HCT116 (cell line): Measurements from ENCODE around the gene RRAGC. TPM values are rescaled to one million over a fixed set of nuclear protein-coding genes. Genes with fewer than 3 reads are reported as not detected.

Source experiments
- ATAC-seq: fragments of 200-7000 bp; cut with Tn5 transposase; 2 replicates; pipeline ENCODE4 v1.9.1; 2020; ENCODE audit warnings: mild to moderate bottlenecking, moderate library complexity
- BruUV-seq: library from RNA; stranded (reverse); fragments of 400-500 nt; replicated peaks from 2 replicates; lab custom pipeline; 2021; lab: Mats Ljungman, UMichigan
- CTCF ChIA-PET: fragments of 300-600 bp; sonication (Branson Sonifier 250); formaldehyde crosslinking; loops from one replicate; lab custom pipeline; 2021; ENCODE audit warnings: antibody characterized with exemption; lab: Charles Lee
- POLR2A ChIA-PET: fragments of 300-600, 350-600 bp; sonication (Branson Sonifier 250); formaldehyde crosslinking; loops from one replicate; lab custom pipeline; 2021; ENCODE audit warnings: antibody characterized with exemption; lab: Charles Lee
- RAD21 ChIA-PET, 2 experiments: fragments of 300-600 bp; sonication (Branson Sonifier 250); formaldehyde crosslinking; loops; one replicate each; lab custom pipeline; 2023; ENCODE audit warnings: low total read pairs in 2 of 2; ENCODE audit not compliant: uncharacterized antibody in 2 of 2, unreplicated experiment in 2 of 2, low non-redundant PET in 1 of 2; lab: Charles Lee
- DNase-seq: peaks from one replicate; pipeline ENCODE4 v3.0.0-alpha.2; 2010; ENCODE audit warnings: low read depth, low spot score
- H2AFZ ChIP-seq: fragments of 200-600 bp; shearing (Covaris generic), sonication (generic); 2 replicates; pipeline ENCODE4 v1.6.1; 2017; ENCODE audit warnings: low read depth, mixed run types, mixed read lengths, antibody characterized with exemption, low read length; ENCODE audit not compliant: poor library complexity, severe bottlenecking
- H3K27ac ChIP-seq: 2 replicates; pipeline ENCODE4 v1.5.1; 2012; ENCODE audit warnings: low read depth, low read length
- H3K27me3 ChIP-seq: fragments of 200-600 bp; sonication (generic); 2 replicates; pipeline ENCODE4 v1.6.1; 2016; ENCODE audit warnings: mixed run types, low read length, mixed read lengths; ENCODE audit not compliant: insufficient read depth
- H3K36me3 ChIP-seq, 2 experiments: fragments of 200-500 bp in 1 of 2; fragments of 200-600 bp in 1 of 2; sonication (Bioruptor generic) in 1 of 2; sonication (generic) in 1 of 2; 2 replicates each; pipeline versions ENCODE4 v1.5.1 to v1.6.1; 2014 to 2016; ENCODE audit warnings: low read length in 2 of 2, inconsistent platforms in 1 of 2, mixed read lengths in 1 of 2, mixed run types in 1 of 2; ENCODE audit not compliant: insufficient read depth in 2 of 2, control insufficient read depth in 1 of 2
- H3K4me1 ChIP-seq, 2 experiments: fragments of 200-600 bp in 1 of 2; sonication (generic) in 1 of 2; 2 replicates each; pipeline versions ENCODE4 v1.5.1 to v1.6.1; 2012 to 2017; ENCODE audit warnings: low read length in 2 of 2, inconsistent platforms in 1 of 2, mild to moderate bottlenecking in 1 of 2, mixed read lengths in 1 of 2, mixed run types in 1 of 2, moderate library complexity in 1 of 2; ENCODE audit not compliant: insufficient read depth in 2 of 2, control insufficient read depth in 1 of 2
- H3K4me2 ChIP-seq: fragments of 200-600 bp; sonication (generic); 2 replicates; pipeline ENCODE4 v1.6.1; 2017; ENCODE audit warnings: mixed run types, low read length, mixed read lengths
- H3K4me3 ChIP-seq, 2 experiments: fragments of 200-600 bp in 1 of 2; sonication (generic) in 1 of 2; replicated peaks in 1 of 2; 2 replicates each; pipeline ENCODE4 v1.5.1; 2011 to 2016; ENCODE audit warnings: low read length in 2 of 2, control low read depth in 1 of 2, low read depth in 1 of 2, mild to moderate bottlenecking in 1 of 2, mixed read lengths in 1 of 2, mixed run types in 1 of 2
- H3K79me2 ChIP-seq: fragments of 200-600 bp; sonication (generic); 2 replicates; pipeline ENCODE4 v1.6.1; 2017; ENCODE audit warnings: mild to moderate bottlenecking, mixed run types, low read length, moderate library complexity, mixed read lengths; ENCODE audit not compliant: insufficient read depth
- H3K9ac ChIP-seq: fragments of 200-600 bp; sonication (generic); 2 replicates; pipeline ENCODE4 v1.6.1; 2016; ENCODE audit warnings: low read length, mixed read lengths
- H3K9me2 ChIP-seq: fragments of 200-600 bp; sonication (generic), shearing (Covaris generic); 2 replicates; pipeline ENCODE4 v1.6.1; 2017; ENCODE audit warnings: mixed run types, mild to moderate bottlenecking, moderate library complexity; ENCODE audit not compliant: insufficient read depth
- H3K9me3 ChIP-seq, 2 experiments: fragments of 200-500 bp in 1 of 2; fragments of 200-600 bp in 1 of 2; sonication (Bioruptor generic) in 1 of 2; sonication (generic) in 1 of 2; 2 replicates each; pipeline ENCODE4 v1.6.1; 2014 to 2017; ENCODE audit warnings: low read length in 2 of 2, mixed read lengths in 2 of 2, inconsistent platforms in 1 of 2, low read depth in 1 of 2, mild to moderate bottlenecking in 1 of 2, mixed run types in 1 of 2, moderate library complexity in 1 of 2; ENCODE audit not compliant: control insufficient read depth in 1 of 2, insufficient read depth in 1 of 2
- H4K20me1 ChIP-seq: fragments of 200-600 bp; sonication (generic), shearing (Covaris generic); 2 replicates; pipeline ENCODE4 v1.6.1; 2017; ENCODE audit warnings: mixed run types, mild to moderate bottlenecking, moderate library complexity; ENCODE audit not compliant: insufficient read depth
- CEBPB ChIP-seq: IDR thresholded peaks from 2 replicates; pipeline ENCODE4 v1.6.1; 2012; ENCODE audit warnings: low read depth
- ELF1 ChIP-seq: IDR thresholded peaks from 2 replicates; pipeline ENCODE4 v1.6.1; 2012; ENCODE audit warnings: low read depth, borderline replicate concordance
- POLR2AphosphoS5 ChIP-seq: IDR thresholded peaks from 2 replicates; pipeline ENCODE4 v1.6.1; 2011; ENCODE audit warnings: mild to moderate bottlenecking, low read depth, low read length, moderate library complexity
- RAD21 ChIP-seq: IDR thresholded peaks from 2 replicates; pipeline ENCODE4 v1.6.1; 2012; ENCODE audit warnings: low read depth, mild to moderate bottlenecking
- SIN3A ChIP-seq: IDR thresholded peaks from 2 replicates; pipeline ENCODE4 v1.6.1; 2012; ENCODE audit warnings: low read depth
- SP1 ChIP-seq: IDR thresholded peaks from 2 replicates; pipeline ENCODE4 v1.6.1; 2012; ENCODE audit warnings: low read depth
- YY1 ChIP-seq: IDR thresholded peaks from 2 replicates; pipeline ENCODE4 v1.6.1; 2011; ENCODE audit warnings: low read length, low read depth, moderate library complexity, mild to moderate bottlenecking; ENCODE audit not compliant: insufficient replicate concordance; ENCODE audit errors: extremely low read depth
- intact Hi-C: fragments of 100-400 bp; cut with micrococcal nuclease; formaldehyde crosslinking; loops from 2 replicates; pipeline ENCODE4 v1.10.0; 2022
- total RNA-seq: library from RNA; stranded (reverse); gene quantifications from one replicate; pipeline ENCODE4 v1.2.1, GENCODE V29; 2021; ENCODE audit not compliant: unreplicated experiment
- TF ChIP-seq, protein P1 (sequence below), 3 experiments: fragments of 200-600 bp in 1 of 3; sonication (generic) in 1 of 3; IDR thresholded peaks in 2 of 3; conservative IDR thresholded peaks in 1 of 3; 2 replicates each; pipeline ENCODE4 v1.5.1; 2012 to 2017; ENCODE audit warnings: low read depth in 2 of 3, low read length in 2 of 3, antibody characterized with exemption in 1 of 3, borderline replicate concordance in 1 of 3, control low read depth in 1 of 3, mild to moderate bottlenecking in 1 of 3, mixed read lengths in 1 of 3, mixed run types in 1 of 3, moderate library complexity in 1 of 3; ENCODE audit not compliant: insufficient read depth in 1 of 3

RRAGC gene
- total RNA-seq, 1 experiment from 2014 or later, result 11.7 TPM

DNA sequence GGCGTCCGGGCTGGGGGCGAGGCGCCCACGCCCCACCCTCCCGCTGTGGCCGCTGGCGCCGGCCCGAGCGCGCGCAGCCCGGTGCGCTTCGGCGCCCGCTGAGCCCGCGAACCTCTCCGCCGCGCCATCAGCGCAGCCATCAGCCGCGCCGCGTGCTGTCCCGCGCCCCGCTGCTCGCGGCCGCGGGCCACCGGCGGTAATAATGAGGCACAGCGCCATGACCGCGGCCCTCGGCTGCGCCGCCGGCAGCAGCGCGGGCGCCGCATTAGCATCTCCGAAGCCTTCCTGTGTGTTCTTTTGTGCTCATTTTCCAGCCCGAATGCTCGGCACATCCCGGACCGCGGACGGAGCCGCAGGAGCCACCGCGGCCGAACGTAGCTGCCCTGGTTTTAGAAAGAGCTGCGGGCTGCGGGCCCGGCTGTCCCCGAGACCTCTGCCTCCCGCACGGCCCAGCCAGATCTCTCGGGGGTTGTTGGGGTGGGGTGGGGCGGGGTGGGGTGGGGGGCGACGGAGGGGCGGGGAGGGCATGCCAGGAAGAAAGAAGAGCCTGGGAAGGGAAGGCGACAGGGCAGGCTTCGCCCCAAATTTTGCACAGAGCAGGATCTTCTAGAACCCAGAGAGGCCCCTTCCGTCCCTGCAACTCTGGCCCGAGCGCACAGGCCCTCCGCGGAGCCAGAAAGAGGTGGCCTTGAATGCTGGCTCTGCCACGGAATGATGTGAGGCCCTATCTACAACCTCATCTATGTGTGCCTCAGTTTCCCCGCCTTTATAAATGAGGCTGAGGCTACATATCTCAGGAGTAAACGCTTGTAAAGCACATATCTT lies 55.3 kb downstream of the RRAGC start:
- no peak overlapping the region for H3K4me3 ChIP-seq
- H3K9ac ChIP-seq, result no peak overlapping the region
- no peaks in the 10 kb centered on the region for H3K79me2 ChIP-seq
- intact Hi-C loops, result no loop called here
- no peak overlapping the region for H2AFZ ChIP-seq
- H3K4me1 ChIP-seq, result no peaks in the 10 kb centered on the region
- no peaks in the 10 kb centered on the region for H3K36me3 ChIP-seq
- peaks cover 5% of the 10 kb centered on the region; the same call in 1 of the 2 replicates for H3K27me3 ChIP-seq
- H3K4me2 ChIP-seq, result no peak overlapping the region
- CTCF ChIA-PET, result no interaction called here
- ATAC-seq (no peak), DNase-seq (no peak)
- RAD21 ChIA-PET, result no interaction called here
- POLR2A ChIA-PET, result no interaction called here
- no peaks in the 10 kb centered on the region for H4K20me1 ChIP-seq
- TF ChIP-seq ELF1, result no peak
- no peak for TF ChIP-seq POLR2AphosphoS5
- no peak for TF ChIP-seq SP1
- TF ChIP-seq CEBPB, result no peak
- TF ChIP-seq RAD21, result no peak
- no TSS peak for BruUV-seq
- H3K27ac ChIP-seq, result no peak overlapping the region
- no peaks in the 10 kb centered on the region for H3K9me2 ChIP-seq
- H3K9me3 ChIP-seq, result no peaks in the 10 kb centered on the region

GRCh38 chr1:38803647-38804046 lies 55.9 kb downstream of the RRAGC start:
- no peaks in the 10 kb centered on the region for H3K36me3 ChIP-seq
- no peak overlapping the region for H2AFZ ChIP-seq
- H3K4me3 ChIP-seq, result no peak overlapping the region
- no peaks in the 10 kb centered on the region for H3K9me2 ChIP-seq
- no peak for TF ChIP-seq SIN3A
- no peak for TF ChIP-seq SP1
- no peak for TF ChIP-seq ELF1
- TF ChIP-seq, protein P1, sequence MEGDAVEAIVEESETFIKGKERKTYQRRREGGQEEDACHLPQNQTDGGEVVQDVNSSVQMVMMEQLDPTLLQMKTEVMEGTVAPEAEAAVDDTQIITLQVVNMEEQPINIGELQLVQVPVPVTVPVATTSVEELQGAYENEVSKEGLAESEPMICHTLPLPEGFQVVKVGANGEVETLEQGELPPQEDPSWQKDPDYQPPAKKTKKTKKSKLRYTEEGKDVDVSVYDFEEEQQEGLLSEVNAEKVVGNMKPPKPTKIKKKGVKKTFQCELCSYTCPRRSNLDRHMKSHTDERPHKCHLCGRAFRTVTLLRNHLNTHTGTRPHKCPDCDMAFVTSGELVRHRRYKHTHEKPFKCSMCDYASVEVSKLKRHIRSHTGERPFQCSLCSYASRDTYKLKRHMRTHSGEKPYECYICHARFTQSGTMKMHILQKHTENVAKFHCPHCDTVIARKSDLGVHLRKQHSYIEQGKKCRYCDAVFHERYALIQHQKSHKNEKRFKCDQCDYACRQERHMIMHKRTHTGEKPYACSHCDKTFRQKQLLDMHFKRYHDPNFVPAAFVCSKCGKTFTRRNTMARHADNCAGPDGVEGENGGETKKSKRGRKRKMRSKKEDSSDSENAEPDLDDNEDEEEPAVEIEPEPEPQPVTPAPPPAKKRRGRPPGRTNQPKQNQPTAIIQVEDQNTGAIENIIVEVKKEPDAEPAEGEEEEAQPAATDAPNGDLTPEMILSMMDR (IDR thresholded peaks at IDR 0.05 in 2 of 3, conservative IDR thresholded peaks at IDR 0.05 in 1 of 3; ENCODE audit: borderline replicate concordance in 1 of 3, insufficient read depth in 1 of 3, low read depth in 2 of 3, low read length in 2 of 3), result no peak
- TF ChIP-seq YY1, result no peak
- POLR2A ChIA-PET, result no interaction called here
- ATAC-seq, result no peak
- RAD21 ChIA-PET, result no interaction called here
- no peaks in the 10 kb centered on the region for H3K79me2 ChIP-seq
- no peak overlapping the region for H3K9ac ChIP-seq
- H3K27me3 ChIP-seq, result peaks cover 2% of the 10 kb centered on the region; the same call in 1 of the 2 replicates
- no peak overlapping the region for H3K27ac ChIP-seq
- H3K4me1 ChIP-seq, result no peaks in the 10 kb centered on the region
- no peak for DNase-seq
- CTCF ChIA-PET, result no interaction called here
- no peaks in the 10 kb centered on the region for H3K9me3 ChIP-seq
- no peak overlapping the region for H3K4me2 ChIP-seq
- H4K20me1 ChIP-seq, result no peaks in the 10 kb centered on the region
- no TSS peak for BruUV-seq
- intact Hi-C loops, result no loop called here
